Inferior parietal cortex (tissue), 1 donor: ENCODE data around the gene GALNT17.

ENCODE experiments used
- DNase-seq: peaks from one replicate; pipeline ENCODE4 v3.0.0-alpha.2; 2016; ENCODE audit errors: extremely low spot score

The GALNT17 gene

GRCh38 chr7:71388181-71388580, 256.2 kb downstream of the GALNT17 start:
- DNase-seq: no peak

GRCh38 chr7:71389976-71390375, 258.0 kb downstream of the GALNT17 start:
- DNase-seq: no peak

DNA sequence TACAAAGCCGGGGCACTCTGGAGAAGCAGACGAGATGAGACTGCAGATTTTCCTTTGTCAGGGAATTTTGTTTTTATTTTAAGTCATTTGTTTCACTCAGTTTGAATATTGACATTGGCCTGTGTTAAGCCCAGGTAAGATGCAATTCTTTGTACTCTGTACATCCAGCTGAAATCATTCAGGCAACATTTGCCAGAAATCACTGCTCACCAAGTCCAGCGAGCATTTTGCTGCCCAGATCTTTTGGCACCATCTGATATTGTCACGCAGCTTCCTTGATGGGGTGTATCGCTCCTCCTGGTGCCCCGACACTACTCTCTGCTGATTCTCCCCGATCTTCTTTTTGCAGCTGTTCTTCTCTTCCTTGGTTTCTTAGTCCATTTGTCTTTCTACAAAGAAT, 261.7 kb downstream of the GALNT17 start:
- no peak for DNase-seq

DNA sequence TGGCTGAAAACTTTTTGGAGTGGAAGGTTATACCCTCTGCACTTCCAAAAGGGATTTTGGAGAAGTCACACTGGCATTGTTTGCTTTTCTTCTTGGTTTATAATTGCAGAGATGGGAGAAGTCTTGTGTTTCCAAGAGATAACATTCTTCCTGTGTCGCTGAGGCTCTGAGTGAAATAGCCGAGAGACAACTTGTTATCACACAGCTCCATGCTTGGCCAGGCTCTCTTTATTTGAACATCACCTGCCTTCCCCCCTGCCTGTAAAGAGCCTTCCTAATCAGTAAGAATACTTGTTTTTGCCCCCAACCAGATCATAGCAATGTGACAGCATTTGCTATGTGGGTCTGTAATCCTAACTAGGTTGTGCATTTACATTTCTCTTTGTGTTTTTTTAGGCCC, 270.7 kb downstream of the GALNT17 start:
- DNase-seq: no peak

DNA sequence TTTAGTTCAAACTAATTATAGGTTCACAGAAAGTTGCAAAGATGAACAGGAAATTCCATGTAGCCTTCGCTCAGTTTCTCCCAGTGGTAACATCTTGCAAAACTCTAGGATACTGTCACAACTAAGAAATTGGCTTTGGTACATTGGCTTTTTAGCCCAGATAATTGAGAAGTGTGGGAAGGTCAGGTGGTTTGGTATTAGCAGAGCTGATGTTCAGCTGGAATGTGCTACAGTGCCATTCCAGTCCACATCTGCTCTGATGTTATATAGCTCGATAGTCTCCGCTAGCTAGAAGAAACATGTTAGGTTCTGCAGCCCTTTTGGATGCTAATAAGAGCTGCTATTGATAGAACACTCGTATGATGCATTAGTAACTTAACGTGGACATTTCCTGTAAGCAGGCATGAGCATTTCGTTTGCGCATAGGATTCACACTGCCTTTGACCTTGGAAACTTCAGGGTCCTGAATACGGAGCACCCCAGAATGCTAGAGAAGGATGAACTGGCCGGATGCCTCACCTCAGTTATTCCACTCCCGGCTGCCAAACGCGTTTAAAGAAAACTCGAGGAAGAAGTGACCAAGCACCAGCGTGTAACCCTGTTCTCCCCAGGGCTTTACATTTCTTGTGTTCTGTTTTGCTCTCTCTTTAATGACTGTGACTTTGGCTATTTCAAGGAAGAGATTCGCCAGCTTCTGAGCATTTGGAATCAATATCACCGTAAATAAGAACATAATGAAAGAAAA, 271.4 kb downstream of the GALNT17 start:
- DNase-seq: no peak

- DNase-seq: no peak
Measured at GRCh38 chr7:71404726-71405345, 272.9 kb downstream of the GALNT17 start.

- DNase-seq: peak; percentile 53
Measured at GRCh38 chr7:71408271-71408670, 276.3 kb downstream of the GALNT17 start.

DNA sequence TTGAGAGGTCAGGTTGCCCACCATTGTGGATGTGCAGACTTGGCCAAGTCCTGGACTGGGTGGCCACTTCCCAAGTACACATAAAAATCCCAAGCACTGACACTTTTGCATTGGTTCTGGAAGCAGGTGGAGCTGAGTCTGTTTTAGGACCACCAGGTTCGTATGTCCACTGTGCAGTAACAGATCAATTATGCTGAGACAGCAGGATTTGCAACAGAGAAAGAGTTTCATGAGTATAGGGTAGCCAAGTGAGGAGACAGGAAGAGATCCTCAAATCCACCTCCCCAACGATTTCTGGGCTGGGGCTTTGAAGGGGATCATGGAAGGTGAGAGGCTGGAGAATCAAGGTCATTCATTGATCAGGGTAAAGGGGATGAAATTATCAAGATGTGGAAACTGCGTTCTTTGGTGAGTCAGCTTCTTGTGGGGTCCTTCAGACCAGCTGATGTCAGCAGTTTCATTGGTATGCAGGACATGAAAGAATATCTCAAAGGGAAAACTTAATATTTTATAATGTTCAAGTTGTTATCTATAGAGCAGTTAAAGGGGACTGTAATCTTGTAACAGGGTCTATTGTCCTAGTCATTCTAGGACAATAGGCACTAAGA, 277.7 kb downstream of the GALNT17 start:
- DNase-seq: no peak

- DNase-seq: no peak
Measured at GRCh38 chr7:71411475-71411874, 279.5 kb downstream of the GALNT17 start.

- DNase-seq: no peak
Measured at GRCh38 chr7:71414490-71414889, 282.5 kb downstream of the GALNT17 start.

GRCh38 chr7:71419546-71420337, 287.8 kb downstream of the GALNT17 start:
- DNase-seq: no peak

DNA sequence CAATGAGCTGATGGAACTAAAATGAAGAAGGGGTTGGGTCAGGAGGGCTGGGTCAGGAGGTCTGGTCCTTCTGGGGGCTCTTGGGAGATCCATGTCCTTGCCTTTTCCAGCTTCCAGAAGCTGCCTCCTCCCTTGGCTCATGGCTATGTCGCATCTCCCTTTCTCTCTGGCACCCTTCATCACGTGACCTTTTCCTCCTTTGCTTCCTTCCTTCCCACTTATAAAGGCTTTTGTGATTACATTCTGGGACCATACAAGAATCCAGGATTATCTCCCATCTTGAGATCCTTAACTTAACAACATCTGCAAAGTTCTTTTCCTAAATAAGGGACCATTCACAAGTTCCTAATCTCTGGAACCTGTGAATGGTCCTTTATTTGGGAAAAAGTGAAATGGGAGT, 290.2 kb downstream of the GALNT17 start:
- no peak for DNase-seq

- DNase-seq: no peak
Measured at GRCh38 chr7:71424166-71425035, 292.5 kb downstream of the GALNT17 start.

DNA sequence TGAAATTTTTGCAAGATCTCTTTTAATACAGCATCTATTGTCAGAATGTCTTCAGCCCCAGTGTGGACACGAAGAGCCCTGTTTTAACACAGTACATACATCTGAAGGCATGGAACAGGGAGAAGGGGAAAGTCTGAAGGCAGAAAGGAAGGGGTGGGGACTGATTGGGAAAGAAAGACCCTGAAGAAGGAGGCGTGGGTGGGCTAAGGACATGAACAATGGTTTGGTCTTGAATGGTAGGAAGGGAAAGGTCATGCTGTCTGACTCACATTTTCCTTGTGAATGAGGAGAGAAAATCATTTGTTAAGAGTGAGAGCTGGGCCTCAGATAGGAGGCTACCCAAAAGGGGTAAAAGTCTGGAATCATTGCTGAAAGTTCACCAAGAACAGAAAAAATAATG, 297.1 kb downstream of the GALNT17 start:
- DNase-seq: no peak

DNA sequence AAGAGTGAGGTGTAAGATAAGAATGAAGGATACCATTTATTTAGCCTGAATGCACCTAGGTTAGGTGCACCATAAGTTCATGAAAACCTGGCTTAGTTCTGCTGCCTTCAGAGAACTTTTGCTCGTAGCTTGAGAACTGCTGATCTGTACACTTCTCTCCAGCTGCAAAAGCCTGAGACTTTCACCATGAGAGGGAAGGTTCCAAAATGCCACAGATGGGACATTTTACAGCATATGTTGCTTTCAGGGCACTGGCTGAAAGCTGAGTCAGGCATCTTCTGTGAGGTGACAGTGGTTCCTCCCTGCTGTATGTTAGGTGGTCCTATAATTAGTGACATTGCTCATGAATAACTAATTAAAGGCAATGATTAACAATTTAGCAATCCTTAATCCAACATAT, 298.3 kb downstream of the GALNT17 start:
- no peak for DNase-seq

DNA sequence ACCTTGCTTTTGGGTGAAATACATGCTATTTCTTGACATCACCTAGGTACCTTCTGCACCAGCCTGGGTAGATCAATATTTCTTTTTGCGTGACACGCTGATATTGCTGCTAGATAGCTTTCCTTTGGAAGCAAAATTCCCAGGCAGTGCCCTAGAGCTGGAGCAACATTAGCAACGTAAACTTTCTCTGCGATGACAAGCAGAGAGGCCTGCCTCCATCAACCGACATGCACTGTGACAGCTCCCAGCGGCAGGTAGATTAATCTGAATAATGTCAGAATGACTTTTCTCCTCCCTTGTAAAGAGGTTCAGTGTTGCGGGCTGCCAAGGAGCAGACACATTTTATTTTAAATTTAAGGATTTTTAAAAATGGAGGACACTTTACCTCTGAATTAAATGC, 307.4 kb downstream of the GALNT17 start:
- DNase-seq: no peak

GRCh38 chr7:71442492-71443190, 310.7 kb downstream of the GALNT17 start:
- DNase-seq: no peak

- DNase-seq: no peak
Measured at GRCh38 chr7:71443191-71443530, 311.2 kb downstream of the GALNT17 start.

- DNase-seq: no peak
Measured at GRCh38 chr7:71444130-71444529, 312.2 kb downstream of the GALNT17 start.

DNA sequence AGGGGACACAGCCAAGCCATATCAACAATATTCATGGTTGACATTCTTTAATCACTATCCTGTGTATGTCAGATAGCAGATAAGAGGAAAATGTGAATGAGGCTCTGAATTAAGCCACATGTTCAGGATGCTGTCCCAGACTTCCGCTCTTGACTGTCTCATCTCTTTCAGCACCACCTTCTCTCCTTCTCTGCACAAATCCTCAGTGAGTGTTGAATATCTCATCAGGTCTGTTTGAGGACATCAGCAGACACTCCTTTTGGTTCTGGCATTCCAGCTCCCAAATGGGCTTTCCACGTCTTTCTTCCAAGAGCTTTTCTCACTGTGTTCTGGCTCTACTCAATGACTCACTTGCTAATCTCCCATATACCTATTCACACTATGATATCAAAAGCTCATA, 321.7 kb downstream of the GALNT17 start:
- no peak for DNase-seq

GRCh38 chr7:71454981-71455380, 323.0 kb downstream of the GALNT17 start:
- no peak for DNase-seq
